ENCODE data around the gene ZNF608. TPM values are rescaled to one million over a fixed set of nuclear protein-coding genes. Genes with fewer than 3 reads are reported as not detected.
A peak's percentile ranks its signal among the peaks of the same experiment; 100 is the strongest.

Gene ZNF608
- total RNA-seq, 1 donor, result 5.9 TPM

DNA sequence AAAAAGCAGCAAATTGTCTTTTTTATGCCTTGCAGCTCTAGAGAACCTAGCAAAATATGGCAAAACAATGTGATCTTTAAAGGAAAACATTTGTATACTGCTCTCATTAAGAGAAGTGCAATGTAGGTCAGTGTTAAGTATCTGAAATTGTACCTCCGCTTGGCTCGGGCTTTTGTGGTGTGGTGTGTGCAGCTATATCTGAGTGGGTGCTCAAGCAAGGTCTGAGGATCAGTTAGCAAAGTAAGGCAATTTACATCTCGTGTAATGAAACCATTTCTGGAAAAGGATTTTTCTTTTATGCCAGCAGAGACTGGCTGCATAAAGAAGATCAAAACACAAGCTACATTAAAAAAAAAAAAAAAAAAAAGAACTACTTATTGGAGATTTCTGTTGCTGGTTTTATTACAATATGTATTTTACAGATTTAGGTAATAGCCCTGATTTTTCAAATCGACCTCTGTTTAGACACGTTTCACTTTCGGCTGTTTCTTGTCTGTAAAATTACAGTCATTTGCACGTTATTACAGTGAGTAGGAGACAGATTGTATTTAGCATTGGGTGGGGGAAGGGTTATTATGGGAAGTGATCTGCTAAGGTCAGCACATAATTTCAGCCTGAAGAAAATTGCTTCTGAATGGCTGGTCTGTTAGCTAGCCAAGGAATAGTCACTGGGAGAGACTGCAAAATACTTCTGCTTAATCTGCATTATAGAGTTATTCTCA lies 7.9 kb upstream of the ZNF608 start:
- DNase-seq (ENCODE audit: low read depth in 2 of 3, low spot score in 2 of 3), result no peak

DNA sequence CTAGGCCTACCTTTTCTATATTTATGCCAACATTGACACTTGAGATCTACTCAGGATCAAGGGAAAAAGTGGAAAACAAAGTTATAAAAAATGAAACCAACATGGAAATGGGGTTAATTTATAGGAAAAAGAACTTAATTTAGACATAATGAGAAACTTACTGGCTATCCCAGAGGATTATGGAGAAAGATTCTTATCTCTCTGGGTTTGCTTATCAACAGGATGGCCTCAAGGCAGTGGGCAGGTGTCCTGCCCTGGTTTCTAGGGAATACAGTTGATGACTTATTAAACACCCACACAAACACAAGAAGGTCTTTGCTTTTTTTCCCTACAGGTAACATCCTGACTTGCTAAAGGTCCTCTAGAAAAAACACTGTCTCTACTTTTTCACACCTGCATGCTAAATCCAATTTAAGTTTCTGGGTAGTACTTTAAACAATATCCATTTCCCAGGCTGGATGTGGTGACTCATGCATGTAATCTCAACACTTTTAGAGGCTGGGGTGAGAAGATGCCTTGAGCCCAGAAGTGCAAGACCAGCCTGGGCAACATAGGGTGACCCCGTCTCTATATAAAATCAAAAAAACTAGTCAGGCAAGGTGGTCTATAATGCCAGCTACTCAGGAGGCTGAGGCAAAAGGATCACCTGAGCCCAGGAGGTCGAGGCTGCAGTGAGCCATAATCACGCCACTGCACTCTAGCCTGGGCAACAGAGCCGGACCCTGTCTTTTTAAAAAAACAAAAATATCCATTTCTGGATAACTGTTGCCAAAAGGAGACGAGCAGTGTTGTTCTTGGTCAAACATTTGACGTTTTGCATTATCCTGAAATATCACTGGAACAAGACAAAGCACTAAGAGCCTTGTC lies 6.6 kb upstream of the ZNF608 start:
- DNase-seq (ENCODE audit: low read depth in 2 of 3, low spot score in 2 of 3), result no peak

DNA sequence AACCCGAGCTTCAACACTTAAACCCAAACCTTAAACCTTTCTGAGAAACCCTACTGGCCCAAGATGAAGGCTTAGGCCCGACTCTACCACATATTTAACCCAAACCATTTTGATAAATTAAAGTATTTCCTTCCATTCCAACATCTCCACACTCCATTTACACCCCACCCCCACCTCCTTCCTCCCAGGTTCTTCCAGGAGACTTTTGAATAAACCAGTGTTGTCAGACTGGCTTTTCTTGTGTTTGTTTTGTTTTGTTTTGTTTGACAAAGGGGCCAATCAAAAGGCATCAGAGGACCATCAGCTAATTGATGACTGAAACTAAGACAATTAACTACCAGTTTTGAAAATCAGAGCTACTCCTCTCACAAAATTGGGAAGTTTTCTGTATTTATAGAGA lies 4.6 kb upstream of the ZNF608 start:
- no peak for DNase-seq (ENCODE audit: low read depth in 2 of 3, low spot score in 2 of 3)

DNA sequence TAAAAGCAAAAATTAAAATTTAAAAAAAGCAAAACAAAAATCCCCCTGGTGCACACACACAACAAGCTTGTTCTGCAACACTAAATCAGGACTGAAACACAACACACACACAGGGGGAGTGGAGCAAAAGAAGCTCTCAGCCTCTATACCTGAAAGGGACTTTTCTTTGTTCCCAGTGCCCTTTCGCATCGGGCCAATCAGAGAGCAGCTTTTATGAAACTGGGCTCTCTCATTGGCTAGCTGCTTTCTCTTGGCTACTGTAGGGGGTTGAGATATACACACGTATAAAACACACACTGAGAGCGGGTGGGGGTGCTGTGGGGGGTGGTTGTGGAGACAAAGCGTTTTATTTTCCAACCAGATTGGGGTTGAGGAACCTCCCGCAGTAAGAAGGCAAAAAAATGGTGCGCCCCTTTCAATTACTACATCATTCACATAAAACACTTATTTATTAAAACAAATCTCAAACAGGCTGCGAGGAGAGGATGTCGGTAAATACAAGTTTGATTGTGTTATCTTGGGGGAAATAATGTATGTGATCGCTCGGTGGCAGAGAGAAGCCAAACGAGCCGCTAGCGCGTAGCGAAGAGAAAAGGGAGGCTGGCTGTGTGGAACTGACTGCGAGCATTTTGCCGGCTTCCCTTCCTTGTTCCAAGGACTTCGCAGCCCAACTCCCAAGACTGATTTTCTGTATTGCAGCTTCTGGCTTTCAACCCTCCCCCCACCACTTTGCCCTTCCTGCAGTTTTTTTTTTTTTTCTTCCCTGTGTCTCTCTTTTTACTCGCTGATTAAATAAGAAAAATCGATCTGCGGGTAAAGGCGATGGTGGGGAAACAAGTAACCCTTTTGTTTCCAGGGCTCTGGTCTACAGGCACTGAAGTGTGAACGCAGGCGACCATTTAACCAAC lies 2.5 kb upstream of the ZNF608 start:
- DNase-seq (ENCODE audit: low read depth in 2 of 3, low spot score in 2 of 3), result peak in 2 of 3 donors; percentile 88 to 96

DNA sequence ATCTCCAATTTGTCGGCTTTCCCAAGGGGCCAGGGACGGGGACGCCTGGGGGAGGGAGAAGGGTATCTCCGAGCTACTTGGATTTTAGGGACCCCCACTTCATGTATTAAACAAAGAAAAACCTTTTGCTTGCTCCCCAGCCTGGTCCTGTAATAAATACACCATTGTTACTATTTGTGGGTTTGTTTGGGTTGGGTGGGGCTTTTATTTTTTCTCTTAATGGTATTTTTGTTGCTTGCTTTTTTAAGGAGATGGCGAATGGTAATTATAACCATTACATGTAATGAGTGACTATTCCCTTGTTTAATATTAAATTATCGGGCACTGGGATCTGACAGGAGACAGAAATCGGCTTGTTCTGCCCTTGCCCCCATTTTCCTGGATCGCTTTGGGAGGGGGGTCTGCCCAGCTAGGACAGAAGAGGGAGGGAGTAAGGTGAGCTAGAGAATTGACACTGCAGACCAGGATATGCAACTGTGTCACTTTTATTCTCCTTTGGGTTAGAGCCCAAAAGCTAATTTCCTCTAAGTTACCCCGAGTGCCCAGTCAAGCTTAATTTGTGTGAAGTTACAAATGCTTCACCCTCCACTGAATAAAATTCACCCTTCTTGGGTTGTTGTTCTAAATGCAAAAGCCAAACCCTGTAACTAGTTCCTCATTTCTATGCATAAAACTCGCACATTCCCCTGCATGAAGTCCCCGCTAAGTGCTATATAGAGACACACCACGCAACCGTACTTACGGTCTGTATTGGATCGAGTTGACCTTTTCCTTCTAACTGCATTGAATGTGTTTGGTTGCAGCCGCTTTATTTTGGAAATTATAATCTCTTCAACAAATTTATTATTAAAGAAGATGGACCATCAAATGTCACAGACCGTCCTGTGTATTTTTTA lies 1.6 kb upstream of the ZNF608 start:
- peak in 2 of 3 donors; percentile 67 to 76 for DNase-seq (ENCODE audit: low read depth in 2 of 3, low spot score in 2 of 3)

DNA sequence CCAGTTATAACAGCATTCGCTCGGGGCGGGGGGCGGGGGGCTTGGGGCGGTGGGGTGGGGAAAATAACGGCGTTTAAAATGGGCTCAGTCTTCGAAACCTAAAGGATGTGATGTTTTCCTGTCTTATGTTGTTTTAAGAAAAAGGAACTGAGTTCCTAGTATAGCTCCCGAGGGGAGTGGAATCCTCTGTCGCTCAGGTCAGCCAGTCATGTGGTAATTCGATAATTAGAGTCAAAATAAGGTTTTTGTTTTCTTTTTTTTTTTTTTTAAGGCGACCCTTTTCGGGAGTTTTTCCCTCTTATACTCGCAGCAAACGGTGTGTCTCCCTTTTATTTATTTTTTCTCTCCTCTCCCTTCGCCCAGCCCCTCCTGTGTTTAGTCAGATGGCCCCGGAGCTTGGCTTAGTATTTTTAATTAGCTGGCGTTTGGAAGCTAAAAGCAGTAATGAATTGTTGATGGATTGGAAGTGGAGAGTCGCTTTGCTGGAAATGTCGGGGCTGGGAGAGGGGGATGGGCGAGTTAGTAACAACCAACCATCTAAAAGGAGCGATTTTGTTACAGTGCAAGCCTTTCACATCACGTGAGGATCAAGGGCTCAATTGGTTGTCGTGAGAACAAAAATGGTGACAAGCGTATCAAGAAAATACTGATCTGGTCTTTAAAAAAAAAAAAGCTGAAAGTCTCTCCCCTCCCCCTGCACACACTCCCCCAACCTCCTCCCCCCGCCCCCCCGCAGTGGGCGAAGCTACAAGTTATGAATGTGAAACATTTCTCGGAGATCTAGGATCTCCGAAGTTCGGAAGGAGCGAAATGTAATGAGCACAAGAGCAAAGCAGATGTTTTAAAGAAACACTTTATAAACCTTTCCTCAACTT lies 714 bp upstream of the ZNF608 start:
- peak in 2 of 3 donors; percentile 85 to 95 for DNase-seq (ENCODE audit: low read depth in 2 of 3, low spot score in 2 of 3)

DNA sequence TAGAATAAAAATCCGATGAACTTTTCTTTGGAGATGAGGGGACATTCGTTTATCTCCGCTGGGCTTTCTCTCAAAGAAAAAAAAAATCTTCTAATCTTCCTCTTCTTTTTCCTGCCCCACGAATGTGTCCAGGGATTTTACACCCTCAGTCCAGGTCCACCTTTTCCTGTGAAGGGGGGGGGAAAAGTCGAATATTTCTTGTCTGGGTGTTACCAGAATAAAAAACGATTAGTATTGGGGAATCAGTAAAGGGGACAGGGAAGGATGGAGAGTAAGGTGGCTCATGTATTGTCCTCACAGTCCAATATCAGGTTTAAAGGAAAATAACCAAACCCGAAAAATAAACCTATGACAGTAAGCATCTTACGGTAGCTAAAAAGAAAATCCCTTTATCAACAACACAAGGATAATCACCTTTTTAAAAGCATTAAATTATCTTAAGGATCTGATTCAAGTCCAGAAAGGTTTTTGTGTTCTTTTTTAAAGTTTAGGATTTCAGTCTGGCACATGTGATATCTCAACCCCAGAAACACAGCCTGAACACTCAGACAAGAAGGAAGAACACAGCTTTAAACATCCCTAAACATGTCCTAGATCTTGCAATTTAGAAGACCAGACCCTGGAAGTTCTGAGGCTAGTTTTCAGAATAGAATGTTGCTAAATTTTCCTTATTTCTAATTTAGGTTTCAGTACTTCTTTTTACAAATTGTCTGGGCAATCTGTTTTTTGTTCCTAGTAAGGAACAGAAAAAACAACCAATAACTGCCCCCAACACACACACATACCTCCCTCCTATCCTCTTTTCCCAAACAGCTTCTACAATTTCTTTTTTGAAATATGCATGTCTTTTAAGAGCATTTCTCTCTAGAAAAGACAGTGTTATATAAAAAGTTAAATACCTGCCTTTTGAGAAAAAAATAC lies 1.2 kb downstream of the ZNF608 start:
- DNase-seq (ENCODE audit: low read depth in 2 of 3, low spot score in 2 of 3), result no peak

DNA sequence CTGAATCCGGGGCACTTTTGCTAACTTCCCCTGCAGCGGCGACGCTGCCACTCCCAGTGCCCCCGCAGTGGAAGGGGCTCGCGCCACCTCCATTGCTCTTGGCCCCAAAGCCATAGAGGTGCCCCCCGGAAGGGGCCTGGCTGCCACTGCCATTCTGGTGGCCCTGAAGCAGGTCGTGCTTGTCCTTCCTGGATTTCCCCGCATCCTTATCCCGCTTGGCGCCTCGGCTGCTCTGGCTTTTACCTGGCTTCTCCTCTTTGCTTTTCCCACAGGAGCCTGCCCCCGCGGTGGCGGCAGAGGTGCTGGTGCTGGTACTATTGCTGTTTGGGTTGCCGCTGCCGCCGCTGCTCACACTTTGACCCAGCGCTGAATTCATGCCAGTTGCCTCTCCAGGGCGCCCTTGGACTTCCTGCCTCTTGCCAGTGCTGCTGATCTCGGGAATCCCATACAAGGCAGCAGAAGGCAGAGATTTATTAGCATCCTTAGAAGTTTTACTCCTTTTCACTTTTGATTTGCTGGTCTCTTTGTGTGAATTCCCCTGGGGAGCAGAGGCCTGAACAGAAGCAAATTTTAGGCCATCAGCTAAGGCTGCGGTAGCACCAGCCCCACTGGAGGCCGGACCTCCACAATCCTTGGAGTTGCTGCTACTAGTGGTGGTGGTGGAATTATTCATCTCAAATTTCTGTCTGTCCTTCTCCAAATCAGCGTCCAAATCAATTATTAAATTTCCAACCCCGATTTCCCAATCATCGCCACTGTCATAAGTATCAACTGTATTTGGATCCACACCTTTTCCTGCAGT lies 2.1 kb downstream of the ZNF608 start:
- DNase-seq (ENCODE audit: low read depth in 2 of 3, low spot score in 2 of 3), result peak in 1 of 3 donors; percentile 14

DNA sequence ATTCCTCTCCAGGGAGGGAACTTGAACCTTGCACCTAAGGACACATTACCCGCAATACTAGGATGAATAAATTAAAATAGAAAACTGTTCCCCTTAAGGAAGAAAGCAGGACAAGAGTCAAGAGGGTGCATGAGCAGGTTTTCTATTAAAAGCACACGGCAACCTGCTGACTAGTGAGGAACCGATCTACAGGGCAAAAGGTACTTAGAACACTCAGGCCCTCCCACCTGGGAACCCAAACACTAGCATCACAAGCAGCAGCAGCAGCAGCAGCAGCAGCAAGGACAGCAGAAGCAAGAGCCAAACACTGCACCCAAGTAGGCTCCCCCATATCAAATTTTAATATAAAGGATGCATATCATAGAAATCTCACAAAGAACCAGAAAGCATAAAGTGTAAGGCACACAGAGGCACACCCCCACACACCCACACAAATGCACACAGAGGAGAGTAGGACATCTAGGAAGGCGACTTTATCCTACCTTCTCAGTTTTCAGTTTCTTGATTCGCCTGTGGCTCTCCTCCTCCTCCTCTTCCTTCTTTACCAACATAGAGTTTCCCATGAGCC lies 2.8 kb downstream of the ZNF608 start:
- DNase-seq (ENCODE audit: low read depth in 2 of 3, low spot score in 2 of 3), result no peak

DNA sequence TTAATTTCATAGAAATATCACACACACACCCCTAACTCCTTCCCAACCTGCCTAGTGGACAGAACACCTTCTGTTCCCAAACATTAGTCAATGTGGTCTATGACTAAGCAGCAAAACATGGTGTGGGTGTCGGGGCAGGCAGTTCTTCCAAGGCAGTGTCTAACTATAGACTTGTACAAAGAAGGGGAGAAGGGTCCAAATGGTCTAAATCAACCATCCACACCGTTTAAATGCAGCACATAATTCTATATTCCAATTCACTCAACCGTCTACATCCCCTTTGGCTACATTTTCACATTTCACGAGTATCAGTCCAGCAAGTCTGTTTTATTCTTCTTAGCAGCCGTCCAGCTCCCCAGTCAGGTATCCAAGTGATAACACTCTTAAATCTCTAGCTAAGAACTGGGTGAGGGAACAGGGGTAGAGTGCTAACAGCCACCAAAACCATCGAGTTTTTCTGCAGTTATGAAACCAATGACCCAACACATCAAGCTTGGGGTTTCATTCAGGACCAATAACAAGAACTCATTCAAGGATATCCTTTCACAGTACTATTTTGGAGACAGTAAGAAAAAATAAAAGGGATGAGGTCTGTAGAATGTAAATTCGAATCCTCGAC lies 3.3 kb downstream of the ZNF608 start:
- no peak for DNase-seq (ENCODE audit: low read depth in 2 of 3, low spot score in 2 of 3)

DNA sequence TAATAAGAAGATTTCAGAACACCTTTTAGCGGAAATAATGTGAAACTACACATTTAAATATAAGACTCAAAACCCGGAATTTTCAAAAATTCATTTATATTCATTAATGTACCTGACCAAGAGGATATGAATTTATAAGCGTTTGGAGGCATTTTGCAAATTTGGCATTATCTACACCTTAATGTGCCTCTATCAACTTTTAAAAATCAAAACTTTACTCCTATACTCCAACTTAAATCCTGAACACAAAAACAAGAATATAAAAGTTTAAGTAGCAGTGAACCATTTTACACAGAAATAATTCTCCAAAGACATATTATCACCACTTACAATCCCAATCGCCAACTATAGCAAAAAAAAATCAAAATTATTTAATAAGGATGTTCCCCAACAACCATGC lies 3.9 kb downstream of the ZNF608 start:
- DNase-seq (ENCODE audit: low read depth in 2 of 3, low spot score in 2 of 3), result no peak

DNA sequence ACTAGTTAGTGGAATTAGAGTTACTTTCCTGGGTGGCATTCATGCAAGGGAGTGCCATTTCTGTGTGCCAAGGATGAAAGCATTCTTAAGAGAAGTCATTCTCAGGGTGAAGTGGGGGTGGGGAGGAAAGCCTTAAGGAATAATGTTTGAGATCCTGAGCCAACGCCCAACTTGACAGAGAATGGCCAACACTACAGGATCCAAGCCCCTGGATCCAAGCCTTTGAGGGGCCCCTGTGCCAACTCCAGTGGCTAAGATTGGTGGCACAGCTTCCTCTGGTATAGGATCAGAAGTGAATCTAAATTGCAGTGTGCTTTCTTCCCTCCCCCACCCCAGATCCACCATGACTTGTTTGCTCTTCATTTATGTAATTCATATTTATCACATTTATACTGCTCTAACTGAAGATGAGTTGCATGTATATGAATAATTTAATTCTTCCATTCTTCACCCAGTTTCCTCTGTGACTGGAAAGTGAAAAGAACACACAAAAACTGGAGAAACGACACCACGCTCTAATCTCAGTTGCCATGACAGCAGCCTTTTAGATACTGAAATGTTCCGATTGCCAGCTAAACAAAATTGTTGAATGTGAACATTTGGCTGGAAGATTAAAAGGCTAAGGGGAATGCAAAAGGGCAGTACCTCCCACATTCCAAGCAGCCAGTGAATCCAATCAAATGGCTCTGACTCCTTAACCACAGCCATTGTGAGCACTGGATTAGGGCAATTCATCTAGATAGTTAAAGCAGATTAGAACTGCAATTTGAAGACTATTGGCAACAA lies 4.5 kb downstream of the ZNF608 start:
- no peak for DNase-seq (ENCODE audit: low read depth in 2 of 3, low spot score in 2 of 3)

DNA sequence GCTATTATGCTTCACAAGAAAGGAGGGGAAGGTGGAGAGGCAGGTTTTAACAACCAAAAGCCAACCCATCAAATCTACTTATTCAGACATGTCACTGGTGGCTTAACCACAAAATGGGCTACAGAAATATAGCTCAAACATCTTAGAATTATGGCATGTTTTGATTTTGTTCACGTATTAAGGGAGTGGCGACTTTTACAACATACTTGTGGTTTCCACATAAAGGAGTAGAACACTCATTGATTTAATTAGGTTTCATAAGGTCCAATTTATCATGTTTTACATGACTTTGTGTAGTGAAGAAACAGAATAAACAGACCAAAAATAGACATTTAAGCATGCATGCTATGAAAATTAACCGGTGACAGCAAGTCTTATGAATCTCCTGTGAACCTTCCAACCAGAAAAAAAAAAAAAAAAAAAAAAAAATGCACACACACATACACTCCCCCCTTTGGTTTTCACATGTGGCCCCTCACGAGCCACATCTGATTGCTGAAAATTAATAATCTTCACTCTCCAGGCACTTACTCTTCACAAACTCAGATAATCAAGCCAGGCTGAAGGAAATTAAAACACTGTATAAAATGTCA lies 5.4 kb downstream of the ZNF608 start:
- DNase-seq (ENCODE audit: low read depth in 2 of 3, low spot score in 2 of 3), result no peak

DNA sequence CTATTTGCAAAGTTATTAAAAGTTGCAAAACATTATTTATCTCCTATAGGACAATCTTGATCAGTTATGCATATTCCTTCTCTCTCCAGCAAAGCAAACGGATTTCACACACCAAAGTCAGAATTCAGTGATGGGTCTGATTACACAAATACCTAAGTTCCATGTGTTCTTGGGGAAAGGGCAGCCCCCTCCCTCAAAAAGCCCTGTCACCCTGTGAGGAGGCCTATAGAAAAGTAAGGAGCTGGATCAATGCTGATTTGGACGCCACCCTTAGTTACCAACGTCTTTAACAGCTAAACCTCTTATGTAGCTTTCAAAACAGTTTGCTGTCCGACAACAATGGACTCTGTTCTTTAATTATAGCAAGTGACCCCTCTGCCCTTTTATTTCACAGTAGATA lies 6.4 kb downstream of the ZNF608 start:
- DNase-seq (ENCODE audit: low read depth in 2 of 3, low spot score in 2 of 3), result no peak

DNA sequence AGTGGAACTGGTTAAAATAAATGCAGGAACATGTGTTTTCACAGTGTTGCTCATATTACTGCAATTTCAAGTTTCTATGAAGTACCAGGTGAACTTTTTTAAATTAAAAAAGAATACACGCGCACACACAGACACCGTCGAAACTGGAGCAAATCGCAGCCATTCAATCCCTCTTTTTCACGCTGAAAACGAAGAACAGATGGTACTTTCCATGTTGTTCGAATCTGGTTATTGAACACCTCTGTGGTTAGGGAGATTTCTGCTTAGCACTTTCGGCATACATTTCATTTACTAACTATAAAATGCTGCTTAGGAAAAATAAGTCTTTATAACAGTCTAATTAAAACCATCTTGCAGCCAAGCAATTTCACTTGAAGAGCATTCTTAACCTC lies 6.8 kb downstream of the ZNF608 start:
- DNase-seq (ENCODE audit: low read depth in 2 of 3, low spot score in 2 of 3), result no peak
